HEK293 (cell line): ENCODE data around the gene RAP1GAP.

Experiments used
- CTCF ChIA-PET: fragments of 350-600 bp; formaldehyde crosslinking; extraction: SDS; loops from one replicate; lab custom pipeline; 2021; ENCODE audit warnings: antibody characterized with exemption; lab: Yijun Ruan, JAX
- POLR2A ChIA-PET: fragments of 300-600 bp; formaldehyde crosslinking; extraction: SDS; loops from one replicate; lab custom pipeline; 2020; ENCODE audit warnings: antibody characterized with exemption, inconsistent platforms; lab: Yijun Ruan, JAX
- H3K27ac ChIP-seq: fragments of 200-500 bp; sonication (Bioruptor generic); 2 replicates; pipeline ENCODE4 v1.5.1; 2014; ENCODE audit warnings: low read depth, low read length, control low read depth, inconsistent platforms; ENCODE audit errors: extremely low read depth
- H3K36me3 ChIP-seq, 2 experiments: fragments of 200-500 bp in 1 of 2; sonication (Bioruptor generic) in 1 of 2; 1 replicate in 1 of 2; 2 replicates in 1 of 2; pipeline ENCODE4 v1.5.1; 2014 to 2017; ENCODE audit warnings: inconsistent platforms in 2 of 2, low read length in 2 of 2; ENCODE audit not compliant: control insufficient read depth in 2 of 2, insufficient read depth in 1 of 2
- H3K4me1 ChIP-seq: fragments of 200-500 bp; sonication (Bioruptor generic); 2 replicates; pipeline ENCODE4 v1.5.1; 2014; ENCODE audit warnings: mild to moderate bottlenecking, low read length, inconsistent platforms; ENCODE audit not compliant: control insufficient read depth, insufficient read depth
- H3K4me3 ChIP-seq: 2 replicates; pipeline ENCODE4 v1.5.1; 2011; ENCODE audit warnings: low read depth, mild to moderate bottlenecking, control low read depth, low read length, moderate library complexity
- H3K9me3 ChIP-seq: fragments of 200-500 bp; sonication (Bioruptor generic); 2 replicates; pipeline ENCODE4 v1.5.1; 2014; ENCODE audit warnings: low read depth, low read length, inconsistent platforms; ENCODE audit not compliant: control insufficient read depth, insufficient read depth
- EGR2 ChIP-seq: fragments of 450-650 bp; formaldehyde crosslinking; IDR thresholded peaks from 2 replicates; pipeline ENCODE4 v1.5.1; 2016; ENCODE audit warnings: low read depth, missing biosample characterization, missing genetic modification characterization
- GLIS2 ChIP-seq: fragments of 450-650 bp; formaldehyde crosslinking; IDR thresholded peaks from 2 replicates; pipeline ENCODE4 v1.5.1; 2016; ENCODE audit warnings: missing biosample characterization, missing genetic modification characterization
- INSM2 ChIP-seq: fragments of 450-650 bp; formaldehyde crosslinking; IDR thresholded peaks from 2 replicates; pipeline ENCODE4 v1.5.1; 2016; ENCODE audit warnings: missing biosample characterization, missing genetic modification characterization
- MYNN ChIP-seq: fragments of 450-650 bp; formaldehyde crosslinking; IDR thresholded peaks from 2 replicates; pipeline ENCODE4 v1.5.1; 2016; ENCODE audit warnings: missing biosample characterization, missing genetic modification characterization, borderline replicate concordance
- MZF1 ChIP-seq: fragments of 450-650 bp; formaldehyde crosslinking; IDR thresholded peaks from 2 replicates; pipeline ENCODE4 v1.5.1; 2017; ENCODE audit warnings: missing biosample characterization, missing genetic modification characterization, borderline replicate concordance
- SCRT2 ChIP-seq: fragments of 450-650 bp; formaldehyde crosslinking; IDR thresholded peaks from 2 replicates; pipeline ENCODE4 v1.5.1; 2016; ENCODE audit warnings: missing biosample characterization, missing genetic modification characterization
- SETDB1 ChIP-seq: IDR thresholded peaks from one replicate; pipeline ENCODE4 v1.6.1; 2017; ENCODE audit warnings: mild to moderate bottlenecking, low read length, moderate library complexity, mixed read lengths; ENCODE audit not compliant: insufficient read length
- SP2 ChIP-seq: fragments of 450-650 bp; formaldehyde crosslinking; IDR thresholded peaks from 2 replicates; pipeline ENCODE4 v1.5.1; 2016; ENCODE audit warnings: missing biosample characterization, missing genetic modification characterization
- ZBTB20 ChIP-seq: fragments of 450-650 bp; formaldehyde crosslinking; IDR thresholded peaks from 2 replicates; pipeline ENCODE4 v1.5.1; 2016; ENCODE audit warnings: missing biosample characterization, missing genetic modification characterization
- ZFHX2 ChIP-seq: fragments of 450-650 bp; formaldehyde crosslinking; conservative IDR thresholded peaks from 2 replicates; pipeline ENCODE4 v1.5.1; 2016; ENCODE audit warnings: missing biosample characterization, missing genetic modification characterization
- ZIC2 ChIP-seq: fragments of 450-650 bp; formaldehyde crosslinking; IDR thresholded peaks from 2 replicates; pipeline ENCODE4 v1.5.1; 2016; ENCODE audit warnings: missing biosample characterization, missing genetic modification characterization
- ZNF221 ChIP-seq: fragments of 450-650 bp; formaldehyde crosslinking; IDR thresholded peaks from 2 replicates; pipeline ENCODE4 v1.5.1; 2017; ENCODE audit warnings: missing biosample characterization, missing genetic modification characterization, borderline replicate concordance
- ZNF274 ChIP-seq, 2 experiments: fragments of 200-500 bp in 1 of 2; fragments of 450-650 bp in 1 of 2; sonication (Bioruptor generic) in 1 of 2; formaldehyde crosslinking in 1 of 2; IDR thresholded peaks; 2 replicates each; pipeline versions ENCODE4 v1.5.1 to v1.6.1; 2014 to 2016; ENCODE audit warnings: borderline replicate concordance in 1 of 2, inconsistent platforms in 1 of 2, low read length in 1 of 2, missing biosample characterization in 1 of 2, missing genetic modification characterization in 1 of 2
- ZNF302 ChIP-seq: fragments of 450-650 bp; formaldehyde crosslinking; IDR thresholded peaks from 2 replicates; pipeline ENCODE4 v1.5.1; 2016; ENCODE audit warnings: missing biosample characterization, missing genetic modification characterization, low read depth
- ZNF561 ChIP-seq: fragments of 450-650 bp; IDR thresholded peaks from 2 replicates; pipeline ENCODE4 v1.5.1; 2018; ENCODE audit warnings: missing biosample characterization, missing genetic modification characterization, borderline replicate concordance
- ZNF629 ChIP-seq: fragments of 450-650 bp; formaldehyde crosslinking; IDR thresholded peaks from 2 replicates; pipeline ENCODE4 v1.5.1; 2017; ENCODE audit warnings: missing biosample characterization, missing genetic modification characterization
- ZNF639 ChIP-seq: fragments of 450-650 bp; formaldehyde crosslinking; IDR thresholded peaks from 2 replicates; pipeline ENCODE4 v1.5.1; 2016; ENCODE audit warnings: missing biosample characterization, missing genetic modification characterization
- ZNF692 ChIP-seq: fragments of 450-650 bp; formaldehyde crosslinking; IDR thresholded peaks from 2 replicates; pipeline ENCODE4 v1.5.1; 2016; ENCODE audit warnings: missing biosample characterization, missing genetic modification characterization
- ZNF785 ChIP-seq: fragments of 450-650 bp; formaldehyde crosslinking; IDR thresholded peaks from 2 replicates; pipeline ENCODE4 v1.5.1; 2016; ENCODE audit warnings: missing biosample characterization, missing genetic modification characterization
- ZNF830 ChIP-seq: fragments of 450-650 bp; IDR thresholded peaks from 2 replicates; pipeline ENCODE4 v1.5.0; 2018; ENCODE audit warnings: missing biosample characterization, missing genetic modification characterization, low read depth, mild to moderate bottlenecking, moderate library complexity

RAP1GAP gene

GRCh38 chr1:21667348-21668231, 1.6 kb downstream of the RAP1GAP start:
- no peaks in the 10 kb centered on the region for H3K36me3 ChIP-seq

GRCh38 chr1:21666576-21667320, 2.4 kb downstream of the RAP1GAP start:
- TF ChIP-seq GLIS2 (tag by site-specific recombination) (0 out of 2 replicates have a peak, but pooled peaks have one; percentile 14), ZFHX2 (tag by site-specific recombination) (peak; percentile 83), EGR2 (tag by site-specific recombination) (peak; percentile 62), SCRT2 (tag by site-specific recombination) (no peak)
- TF ChIP-seq, all 188 proteins: peak for 3
- POLR2A ChIA-PET: no interaction called here
- Histone ChIP-seq H3K36me3 (no peaks in the 10 kb centered on the region), H3K4me1 (no peaks in the 10 kb centered on the region), H3K4me3 (no peak overlapping the region), H3K27ac (no peak overlapping the region), H3K9me3 (no peaks in the 10 kb centered on the region)
- CTCF ChIA-PET: interaction anchor here (0.6 kb wide), 1 partner anchor 297 kb away, joined by 3 read pairs; no protein-coding TSS in a partner anchor

More at GRCh38 chr1:21667348-21668231, 1.6 kb downstream of the RAP1GAP start:
- H3K4me3 ChIP-seq: no peak overlapping the region
- no peak overlapping the region for H3K27ac ChIP-seq
- POLR2A ChIA-PET: no interaction called here
- H3K9me3 ChIP-seq: no peaks in the 10 kb centered on the region
- CTCF ChIA-PET: interaction anchor here (0.5 kb wide), 1 partner anchor 348 kb away, joined by 3 read pairs; no protein-coding TSS in a partner anchor
- TF ChIP-seq GLIS2 (tag by site-specific recombination) (peak; percentile 11; the same call in 1 of the 2 replicates), ZNF785 (tag by site-specific recombination) (no peak)
- H3K4me1 ChIP-seq: no peaks in the 10 kb centered on the region

GRCh38 chr1:21665711-21666575, 3.2 kb downstream of the RAP1GAP start:
- no peaks in the 10 kb centered on the region for H3K4me1 ChIP-seq
- H3K4me3 ChIP-seq: no peak overlapping the region
- H3K36me3 ChIP-seq: no peaks in the 10 kb centered on the region
- no peaks in the 10 kb centered on the region for H3K9me3 ChIP-seq
- POLR2A ChIA-PET: no interaction called here
- H3K27ac ChIP-seq: no peak overlapping the region
- CTCF ChIA-PET: interaction anchor here (0.6 kb wide), 1 partner anchor 298 kb away, joined by 3 read pairs; no protein-coding TSS in a partner anchor
- TF ChIP-seq ZNF830 (tag by site-specific recombination) (no peak), MZF1 (no peak), ZNF302 (tag by site-specific recombination) (no peak), ZIC2 (tag by site-specific recombination) (peak; percentile 56), SP2 (tag by site-specific recombination) (no peak), ZBTB20 (tag by site-specific recombination) (peak; percentile 34; the same call in 1 of the 2 replicates), ZNF274 (IDR thresholded peaks at IDR 0.05; ENCODE audit: low read length) (no peak), ZNF274 (tag by site-specific recombination; IDR thresholded peaks at IDR 0.05; ENCODE audit: borderline replicate concordance) (no peak), ZNF561 (tag by site-specific recombination) (no peak), SETDB1 (no peak), MYNN (tag by site-specific recombination) (no peak), ZNF692 (tag by site-specific recombination) (peak; percentile 57; the same call in 1 of the 2 replicates), ZNF629 (tag by site-specific recombination) (no peak), ZNF221 (no peak), INSM2 (tag by site-specific recombination) (no peak), ZNF639 (no peak)
